ENCODE results near the gene COL5A3.
"Not testable (repeated sequence)": the region's sequence is repeated elsewhere in the genome, so short reads cannot be mapped to it uniquely, and the experiment has no call there.

COL5A3 gene

GRCh38 chr19:10010247-10010691 lies at the start of gene COL5A3:
Gene COL5A3 (minus strand): TSS chr19:10010504. CDS start chr19:10010385, 119 bp downstream.
- no peak for DNase-seq

DNA sequence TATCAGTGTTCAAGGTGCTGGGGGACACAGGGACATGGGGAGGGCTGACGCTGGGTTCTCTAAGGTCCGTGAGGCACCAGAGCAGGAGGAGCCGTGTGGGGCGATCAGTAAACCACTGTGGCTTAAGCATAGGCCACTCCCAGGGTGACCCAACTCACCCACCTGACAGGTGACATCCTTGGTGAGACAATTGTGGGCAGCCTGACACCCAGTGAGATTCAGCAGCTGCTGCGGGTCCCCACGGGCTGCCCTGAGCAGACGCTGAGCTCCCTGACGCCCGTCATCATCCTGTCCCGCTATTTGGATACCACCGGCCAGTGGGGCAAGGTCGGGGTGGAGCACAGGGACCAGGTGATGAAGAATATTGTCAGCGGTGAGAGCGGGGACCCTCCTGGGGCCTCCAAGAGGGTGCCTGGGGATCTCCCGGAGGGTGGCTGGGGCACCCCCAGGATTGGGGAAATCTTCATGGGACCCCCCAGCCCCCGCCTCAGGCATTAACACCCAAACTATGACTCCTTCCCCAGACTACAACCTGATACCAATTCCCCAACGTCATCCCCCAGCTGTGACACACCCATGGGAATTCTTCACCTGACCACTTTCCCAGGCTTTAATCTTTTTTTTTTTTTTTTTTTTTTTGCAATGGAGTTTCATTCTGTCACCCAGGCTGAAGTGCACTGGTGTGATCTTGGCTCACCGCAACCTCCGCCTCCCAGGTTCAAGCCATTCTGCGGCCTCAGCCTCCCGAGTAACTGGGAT lies 42.5 kb upstream of the COL5A3 start:
- no peak for DNase-seq

- DNase-seq: no peak
Observed at GRCh38 chr19:10049626-10050025, 39.3 kb upstream of the COL5A3 start.

- DNase-seq: no peak
Observed at GRCh38 chr19:10045371-10045770, 35.1 kb upstream of the COL5A3 start.

GRCh38 chr19:10044390-10044789 lies 34.1 kb upstream of the COL5A3 start:
- no peak for DNase-seq

GRCh38 chr19:10043286-10043927 lies 33.1 kb upstream of the COL5A3 start:
- no peak for DNase-seq

DNA sequence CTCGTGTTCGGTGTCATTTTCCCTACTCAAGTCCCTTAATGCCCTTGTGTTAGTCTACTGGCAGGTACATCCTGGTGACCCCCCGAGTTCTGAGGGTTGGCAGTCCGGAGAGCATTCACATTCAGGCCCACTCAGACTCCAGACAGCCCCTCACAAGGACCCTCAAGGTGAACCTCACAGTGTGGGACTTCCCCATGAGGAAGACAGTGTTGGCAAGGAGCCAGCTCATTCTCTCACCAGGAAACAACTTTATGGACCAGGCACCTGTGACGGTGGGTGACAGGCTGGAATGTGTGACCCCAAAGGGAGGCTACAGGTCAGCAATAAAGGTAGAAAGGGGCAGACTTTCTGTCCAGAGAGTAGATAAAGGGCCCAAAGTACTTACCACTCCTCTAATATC lies 27.5 kb upstream of the COL5A3 start:
- no peak for DNase-seq

DNA sequence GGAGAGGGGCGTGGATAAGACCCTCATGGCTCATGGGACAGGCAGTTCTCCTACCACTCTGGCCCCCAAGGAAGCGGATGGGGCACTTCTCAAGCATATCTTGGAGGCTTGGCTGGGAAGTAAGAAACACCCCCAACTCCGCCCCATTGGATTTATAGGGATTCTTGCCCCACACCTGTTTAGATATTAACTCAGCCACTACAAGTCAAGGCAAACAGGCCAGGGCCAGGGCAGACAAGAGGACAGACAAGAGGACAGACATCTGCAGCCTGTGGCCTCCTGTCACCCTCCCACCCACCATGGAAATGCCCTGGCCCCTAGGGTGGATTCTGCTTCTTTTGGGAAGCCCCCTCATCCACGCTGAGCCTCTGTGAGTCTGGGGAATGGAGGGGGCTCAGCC lies 27.1 kb upstream of the COL5A3 start:
- no peak for DNase-seq

GRCh38 chr19:10036601-10037071 lies 26.3 kb upstream of the COL5A3 start:
- no peak for DNase-seq

DNA sequence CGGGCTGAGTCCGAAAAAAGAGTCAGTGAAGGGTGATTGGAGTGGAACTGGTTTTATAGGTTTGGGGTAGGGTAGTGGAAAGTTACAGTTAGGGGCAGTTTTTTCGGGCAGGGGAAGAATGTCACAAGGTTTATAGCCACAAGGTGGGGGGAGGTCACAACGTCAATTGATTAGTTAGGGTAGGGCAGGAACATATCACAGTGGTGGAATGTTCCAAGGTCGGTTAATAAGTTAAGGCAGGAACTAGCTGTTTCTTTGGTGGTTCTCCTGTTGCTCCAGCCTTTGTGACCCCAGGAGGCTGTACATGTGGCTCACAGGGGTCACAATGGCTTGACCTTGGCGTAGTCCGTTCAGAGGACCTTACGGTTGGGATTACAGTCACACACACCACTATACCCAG lies 23.3 kb upstream of the COL5A3 start:
- DNase-seq: no peak

DNA sequence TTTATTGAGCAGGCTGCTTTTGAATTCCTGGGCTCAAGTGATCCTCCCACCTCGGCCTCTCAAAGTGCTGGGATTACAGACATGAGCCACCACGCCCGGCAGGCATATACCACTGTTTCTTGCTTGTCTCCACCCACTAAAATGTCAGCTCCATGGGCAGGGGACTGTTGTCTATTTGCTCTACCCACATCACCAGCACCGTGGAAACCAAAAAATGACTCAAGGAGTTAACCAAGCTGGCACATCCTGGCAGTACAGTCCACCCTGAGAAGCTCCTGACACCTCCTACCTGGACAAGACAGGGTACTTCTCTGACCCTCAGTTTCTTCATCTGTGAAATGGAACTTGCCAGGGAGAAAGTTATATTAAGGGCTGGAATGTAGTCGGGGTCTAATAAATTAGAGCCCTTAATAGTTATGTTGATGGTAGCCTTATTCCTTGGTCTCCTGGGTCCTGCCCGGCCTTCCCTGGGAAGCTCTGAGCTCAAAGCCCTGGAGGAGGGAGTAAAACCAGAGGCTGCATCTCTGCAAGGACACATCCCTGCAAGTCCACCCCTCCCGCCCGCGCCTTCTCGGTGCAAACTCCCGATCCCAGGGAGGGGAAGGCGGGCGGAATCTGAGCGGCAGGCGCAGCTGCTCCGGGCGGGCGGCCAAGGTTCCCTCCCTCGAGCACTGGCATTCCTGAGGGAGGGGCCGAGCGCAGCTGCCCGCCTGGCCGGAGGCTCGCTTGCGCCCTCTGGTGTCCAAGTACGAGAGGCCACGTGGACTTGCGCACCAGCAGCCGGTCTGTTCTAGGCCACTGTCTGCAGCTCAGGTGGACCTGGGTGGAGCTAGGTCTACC lies 17.1 kb upstream of the COL5A3 start:
- peak; percentile 92 for DNase-seq

GRCh38 chr19:10026744-10027143 lies 16.4 kb upstream of the COL5A3 start:
- no peak for DNase-seq

DNA sequence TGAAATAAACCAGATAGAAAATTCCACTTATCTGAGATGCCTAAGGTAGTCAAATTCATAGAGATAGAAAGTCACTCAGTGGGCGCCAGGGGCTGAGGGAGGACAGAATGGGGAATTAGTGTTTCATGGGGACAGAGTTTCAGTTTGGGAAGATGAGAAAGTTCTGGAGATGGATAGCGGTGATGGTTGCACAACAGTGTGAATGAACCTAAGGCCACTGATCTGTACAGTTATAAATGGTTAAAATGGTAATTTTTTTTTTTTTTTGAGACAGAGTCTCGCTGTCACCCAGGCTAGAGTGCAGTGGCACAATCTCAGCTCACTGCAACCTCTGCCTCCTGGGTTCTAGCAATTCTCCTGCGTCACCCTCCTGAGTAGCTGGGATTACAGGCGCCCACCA lies 12.8 kb upstream of the COL5A3 start:
- DNase-seq: not testable (repeated sequence)

GRCh38 chr19:10021863-10022262 lies 11.6 kb upstream of the COL5A3 start:
- DNase-seq: no peak

GRCh38 chr19:10021446-10021845 lies 11.1 kb upstream of the COL5A3 start:
- no peak for DNase-seq

GRCh38 chr19:10020851-10021250 lies 10.5 kb upstream of the COL5A3 start:
- DNase-seq: no peak

DNA sequence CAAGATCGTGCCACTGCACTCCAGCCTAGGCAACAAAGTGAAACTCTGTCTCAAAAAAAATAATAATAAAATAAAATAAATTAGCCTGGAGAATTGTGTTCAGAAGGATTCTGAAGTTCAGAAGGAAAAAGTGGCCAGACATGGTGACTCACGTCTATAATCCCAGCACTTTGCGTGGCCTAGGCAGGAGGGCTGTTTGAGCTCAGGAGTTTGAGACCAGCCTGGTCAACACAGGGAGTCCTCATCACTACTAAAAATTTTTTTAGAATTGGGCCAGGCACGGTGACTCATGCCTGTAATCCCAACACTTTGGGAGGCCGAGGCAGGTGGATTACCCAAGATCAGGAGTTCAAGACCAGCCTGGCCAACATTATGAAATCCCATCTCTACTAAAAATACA lies 8.9 kb upstream of the COL5A3 start:
- DNase-seq: no peak

- no peak for DNase-seq
Observed at GRCh38 chr19:10018786-10019185, 8.5 kb upstream of the COL5A3 start.

DNA sequence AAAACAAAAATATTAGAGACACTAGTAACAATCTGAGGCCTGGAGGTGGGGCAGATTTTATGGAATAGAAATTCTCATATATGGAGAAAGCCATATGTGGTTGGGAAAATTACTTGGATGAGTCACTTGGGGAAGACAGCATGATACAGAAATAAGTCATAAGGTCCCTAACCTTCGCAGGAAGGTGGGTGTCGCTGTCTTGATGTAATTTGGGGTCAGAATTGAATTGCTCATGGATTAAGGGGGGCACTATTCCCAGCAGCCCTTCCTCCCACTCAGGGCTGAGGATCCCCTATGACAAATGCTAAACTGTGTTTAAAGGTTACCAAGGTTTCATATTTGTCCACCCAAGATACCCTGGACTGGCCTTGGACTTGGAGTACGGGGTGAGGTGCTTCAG lies 8.0 kb upstream of the COL5A3 start:
- no peak for DNase-seq

GRCh38 chr19:10013834-10014618 lies 3.7 kb upstream of the COL5A3 start:
- no peak for DNase-seq

- no peak for DNase-seq
Observed at GRCh38 chr19:10013316-10013715, 3.0 kb upstream of the COL5A3 start, which contains the start of gene RDH8. Gene RDH8 (plus strand): TSS chr19:10013483. CDS start chr19:10013498, 15 bp downstream.

DNA sequence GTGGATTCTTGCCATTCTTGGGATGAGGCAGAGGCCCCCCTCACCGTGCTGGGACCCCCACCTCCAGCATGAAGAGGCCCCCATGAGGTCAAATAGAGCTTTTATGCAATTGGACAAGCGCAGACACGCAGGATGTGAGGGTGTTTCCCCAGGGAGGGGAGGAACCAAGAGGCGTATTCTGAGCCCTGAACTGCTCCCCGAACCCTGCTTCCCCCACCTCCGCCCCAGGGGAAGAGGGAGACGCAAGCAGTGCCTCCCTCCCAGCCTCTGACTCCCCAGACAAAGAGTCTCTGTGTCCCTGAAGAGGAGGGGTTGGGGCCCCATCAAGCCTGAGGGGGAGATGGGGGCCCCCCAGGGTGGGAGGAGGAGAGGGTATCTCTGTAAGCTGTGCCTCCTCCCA lies 1.7 kb upstream of the COL5A3 start:
- DNase-seq: no peak

DNA sequence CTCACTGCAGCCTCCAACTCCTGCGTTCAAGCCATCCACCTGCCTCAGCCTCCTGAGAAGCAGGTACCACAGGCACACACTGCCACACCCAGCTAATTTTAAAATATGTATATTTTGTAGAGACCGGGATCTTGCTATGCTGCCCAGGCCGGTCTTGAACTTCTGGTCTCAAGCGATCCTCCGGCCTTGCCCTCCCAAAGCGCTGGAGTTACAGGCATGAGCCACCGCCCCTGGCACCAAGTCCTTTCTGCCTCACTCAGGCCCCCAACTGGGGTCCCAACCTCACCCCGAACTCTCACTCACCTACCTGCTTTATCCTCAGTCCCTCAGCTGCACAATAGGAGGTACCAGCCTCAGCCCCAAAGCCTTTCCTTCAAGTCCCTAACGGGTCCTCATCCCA lies 635 bp upstream of the COL5A3 start:
- no peak for DNase-seq
